ENCODE measurements around the gene PIK3R6. TPM values are rescaled to one million over a fixed set of nuclear protein-coding genes. Genes with fewer than 3 reads are reported as not detected.

Gene PIK3R6
- total RNA-seq, 1 experiment from 2014 or later = not detected

GRCh38 chr17:8900207-8900606 lies 32.7 kb upstream of the PIK3R6 start:
- H3K9me3 Mint-ChIP-seq (ENCODE audit: unreplicated experiment) = no peaks in the 10 kb centered on the region
- DNase-seq = no peak
- Histone ChIP-seq H3K4me1 (no peaks in the 10 kb centered on the region), H3K27me3 (replicated peaks; ENCODE audit: control insufficient read depth, insufficient read depth, low read length) (no peaks in the 10 kb centered on the region), H3K36me3 (ENCODE audit: control insufficient read depth, insufficient read depth, low read length) (no peaks in the 10 kb centered on the region), H3K9me3 (no peaks in the 10 kb centered on the region), H3K4me3 (ENCODE audit: low read depth, low read length) (no peak overlapping the region)
- no peaks in the 10 kb centered on the region for H3K36me3 Mint-ChIP-seq (ENCODE audit: insufficient read depth, unreplicated experiment)
- no peak for TF ChIP-seq CTCF (IDR thresholded peaks at IDR 0.05; ENCODE audit: insufficient read depth in 1 of 2, low read depth in 1 of 2, low read length in 1 of 2, severe bottlenecking in 1 of 2, unreplicated experiment in 1 of 2)
- ChIA-PET POLR2A (no interaction called here), CTCF (no interaction called here)
- intact Hi-C loops (cut with micrococcal nuclease; ENCODE audit: unreplicated experiment) = no loop called here
- H3K27ac Mint-ChIP-seq (ENCODE audit: unreplicated experiment) = no peak overlapping the region
- peaks cover 4% of the 10 kb centered on the region for H3K4me1 Mint-ChIP-seq (ENCODE audit: low read depth, unreplicated experiment)
- H3K27me3 Mint-ChIP-seq (ENCODE audit: insufficient read depth, unreplicated experiment) = peaks cover 6% of the 10 kb centered on the region
- BruUV-seq (replicated peaks) = no TSS peak
- no peak overlapping the region for H3K4me3 Mint-ChIP-seq (ENCODE audit: unreplicated experiment)

GRCh38 chr17:8898636-8899035 lies 31.2 kb upstream of the PIK3R6 start:
- TF ChIP-seq CTCF (IDR thresholded peaks at IDR 0.05; ENCODE audit: insufficient read depth in 1 of 2, low read depth in 1 of 2, low read length in 1 of 2, severe bottlenecking in 1 of 2, unreplicated experiment in 1 of 2) = no peak
- Histone ChIP-seq H3K4me3 (ENCODE audit: low read depth, low read length) (no peak overlapping the region), H3K27me3 (replicated peaks; ENCODE audit: control insufficient read depth, insufficient read depth, low read length) (no peaks in the 10 kb centered on the region), H3K9me3 (no peaks in the 10 kb centered on the region), H3K36me3 (ENCODE audit: control insufficient read depth, insufficient read depth, low read length) (no peaks in the 10 kb centered on the region), H3K4me1 (no peaks in the 10 kb centered on the region)
- Mint-ChIP-seq H3K4me1 (ENCODE audit: low read depth, unreplicated experiment) (peaks cover 8% of the 10 kb centered on the region), H3K9me3 (ENCODE audit: unreplicated experiment) (no peaks in the 10 kb centered on the region), H3K4me3 (ENCODE audit: unreplicated experiment) (no peak overlapping the region), H3K27ac (ENCODE audit: unreplicated experiment) (no peak overlapping the region), H3K27me3 (ENCODE audit: insufficient read depth, unreplicated experiment) (peaks cover 6% of the 10 kb centered on the region), H3K36me3 (ENCODE audit: insufficient read depth, unreplicated experiment) (no peaks in the 10 kb centered on the region)
- CTCF ChIA-PET = no interaction called here
- POLR2A ChIA-PET = no interaction called here
- no peak for DNase-seq
- no TSS peak for BruUV-seq (replicated peaks)
- intact Hi-C loops (cut with micrococcal nuclease; ENCODE audit: unreplicated experiment) = no loop called here

- Mint-ChIP-seq H3K4me3 (ENCODE audit: unreplicated experiment) (no peak overlapping the region), H3K4me1 (ENCODE audit: low read depth, unreplicated experiment) (peaks cover 8% of the 10 kb centered on the region), H3K36me3 (ENCODE audit: insufficient read depth, unreplicated experiment) (no peaks in the 10 kb centered on the region), H3K27me3 (ENCODE audit: insufficient read depth, unreplicated experiment) (peaks cover 6% of the 10 kb centered on the region), H3K9me3 (ENCODE audit: unreplicated experiment) (no peaks in the 10 kb centered on the region), H3K27ac (ENCODE audit: unreplicated experiment) (no peak overlapping the region)
- TF ChIP-seq CTCF (IDR thresholded peaks at IDR 0.05; ENCODE audit: insufficient read depth in 1 of 2, low read depth in 1 of 2, low read length in 1 of 2, severe bottlenecking in 1 of 2, unreplicated experiment in 1 of 2) = no peak
- intact Hi-C loops (cut with micrococcal nuclease; ENCODE audit: unreplicated experiment) = no loop called here
- Histone ChIP-seq H3K27me3 (replicated peaks; ENCODE audit: control insufficient read depth, insufficient read depth, low read length) (no peaks in the 10 kb centered on the region), H3K9me3 (no peaks in the 10 kb centered on the region), H3K36me3 (ENCODE audit: control insufficient read depth, insufficient read depth, low read length) (no peaks in the 10 kb centered on the region), H3K4me3 (ENCODE audit: low read depth, low read length) (no peak overlapping the region), H3K4me1 (no peaks in the 10 kb centered on the region)
- POLR2A ChIA-PET = no interaction called here
- CTCF ChIA-PET = no interaction called here
- no peak for DNase-seq
- no TSS peak for BruUV-seq (replicated peaks)
Observed at GRCh38 chr17:8898126-8898525, 30.7 kb upstream of the PIK3R6 start.
